OCI-LY7 (cell line): ENCODE data around the gene SNX9. TPM values are rescaled to one million over a fixed set of nuclear protein-coding genes. Genes with fewer than 3 reads are reported as not detected.

Experiments used
- BruUV-seq: library from RNA; stranded (reverse); fragments of 400-500 nt; replicated peaks from 2 replicates; lab custom pipeline; 2021; lab: Mats Ljungman, UMichigan
- CTCF ChIA-PET: fragments of 300-600 bp; sonication (Branson Sonifier 250); formaldehyde crosslinking; loops from one replicate; lab custom pipeline; 2022; ENCODE audit warnings: antibody characterized with exemption; ENCODE audit not compliant: unreplicated experiment; lab: Charles Lee
- POLR2A ChIA-PET: fragments of 300-600 bp; sonication (Branson Sonifier 250); formaldehyde crosslinking; loops from one replicate; lab custom pipeline; 2022; ENCODE audit warnings: antibody characterized with exemption; lab: Charles Lee
- DNase-seq: peaks from one replicate; pipeline ENCODE4 v3.0.0-alpha.2; 2015; ENCODE audit warnings: low spot score
- H2AFZ ChIP-seq: fragments of 200-600 bp; sonication (generic), shearing (Covaris generic); 2 replicates; pipeline ENCODE4 v1.6.1; 2014; ENCODE audit warnings: mild to moderate bottlenecking, antibody characterized with exemption, low read length, moderate library complexity
- H3K27ac ChIP-seq: fragments of 200-600 bp; sonication (generic); 2 replicates; pipeline ENCODE4 v1.5.1; 2014; ENCODE audit warnings: mixed run types, low read depth, mild to moderate bottlenecking, moderate library complexity, low read length, inconsistent platforms; ENCODE audit not compliant: poor library complexity, severe bottlenecking
- H3K36me3 ChIP-seq: fragments of 200-600 bp; sonication (generic); 2 replicates; pipeline ENCODE4 v1.6.1; 2014; ENCODE audit warnings: mild to moderate bottlenecking, antibody characterized with exemption, low read length, moderate library complexity, mixed read lengths; ENCODE audit not compliant: insufficient read depth
- H3K4me1 ChIP-seq: fragments of 200-600 bp; sonication (generic); 2 replicates; pipeline ENCODE4 v1.5.1; 2014; ENCODE audit warnings: mild to moderate bottlenecking, low read length; ENCODE audit not compliant: insufficient read depth, poor library complexity, severe bottlenecking
- H3K4me2 ChIP-seq: fragments of 200-600 bp; sonication (generic); 2 replicates; pipeline ENCODE4 v1.6.1; 2014; ENCODE audit warnings: mild to moderate bottlenecking, low read length
- H3K4me3 ChIP-seq: fragments of 200-600 bp; sonication (generic); 2 replicates; pipeline ENCODE4 v1.5.1; 2014; ENCODE audit warnings: mild to moderate bottlenecking, low read depth, low read length; ENCODE audit not compliant: poor library complexity, severe bottlenecking
- H3K79me2 ChIP-seq: fragments of 200-600 bp; sonication (generic); 2 replicates; pipeline ENCODE4 v1.6.1; 2016; ENCODE audit warnings: low read depth, mild to moderate bottlenecking, low read length, moderate library complexity, mixed read lengths; ENCODE audit not compliant: insufficient read depth
- H3K9me2 ChIP-seq: fragments of 200-600 bp; sonication (generic); 2 replicates; pipeline ENCODE4 v1.6.1; 2016; ENCODE audit warnings: mild to moderate bottlenecking, low read length, mixed read lengths; ENCODE audit not compliant: insufficient read depth
- H3K9me3 ChIP-seq: fragments of 200-600 bp; sonication (generic); 2 replicates; pipeline ENCODE4 v1.6.1; 2014; ENCODE audit warnings: mild to moderate bottlenecking, mixed run types, low read length, mixed read lengths
- H4K20me1 ChIP-seq: fragments of 200-600 bp; sonication (generic); 2 replicates; pipeline ENCODE4 v1.6.1; 2014; ENCODE audit warnings: mild to moderate bottlenecking, antibody characterized with exemption, low read length, moderate library complexity, mixed read lengths; ENCODE audit not compliant: insufficient read depth
- EZH2phosphoT487 ChIP-seq: fragments of 200-600 bp; sonication (generic); IDR thresholded peaks from 2 replicates; pipeline ENCODE4 v1.6.1; 2018; ENCODE audit warnings: low read depth, borderline replicate concordance, mild to moderate bottlenecking, mixed run types, antibody characterized with exemption, low read length, moderate library complexity, mixed read lengths
- intact Hi-C: fragments of 100-400 bp; cut with micrococcal nuclease; formaldehyde crosslinking; loops from one replicate; pipeline ENCODE4 v1.10.0; 2022; ENCODE audit not compliant: unreplicated experiment
- total RNA-seq, 2 experiments: library from RNA; depleted of rRNA in 1 of 2; stranded (reverse); fragments of >200 nt in 1 of 2; shearing (Covaris generic) in 1 of 2; gene quantifications; 2 replicates each; pipeline ENCODE4 v1.2.3, GENCODE V29; 2014 to 2022
- TF ChIP-seq, protein P1 (sequence below): fragments of 200-600 bp; sonication (generic); conservative IDR thresholded peaks from 2 replicates; pipeline ENCODE4 v1.5.1; 2014; ENCODE audit warnings: mild to moderate bottlenecking, antibody characterized with exemption, low read length, moderate library complexity, mixed read lengths

Gene SNX9
- total RNA-seq, 2 experiments from 2014 or later = not detected

DNA sequence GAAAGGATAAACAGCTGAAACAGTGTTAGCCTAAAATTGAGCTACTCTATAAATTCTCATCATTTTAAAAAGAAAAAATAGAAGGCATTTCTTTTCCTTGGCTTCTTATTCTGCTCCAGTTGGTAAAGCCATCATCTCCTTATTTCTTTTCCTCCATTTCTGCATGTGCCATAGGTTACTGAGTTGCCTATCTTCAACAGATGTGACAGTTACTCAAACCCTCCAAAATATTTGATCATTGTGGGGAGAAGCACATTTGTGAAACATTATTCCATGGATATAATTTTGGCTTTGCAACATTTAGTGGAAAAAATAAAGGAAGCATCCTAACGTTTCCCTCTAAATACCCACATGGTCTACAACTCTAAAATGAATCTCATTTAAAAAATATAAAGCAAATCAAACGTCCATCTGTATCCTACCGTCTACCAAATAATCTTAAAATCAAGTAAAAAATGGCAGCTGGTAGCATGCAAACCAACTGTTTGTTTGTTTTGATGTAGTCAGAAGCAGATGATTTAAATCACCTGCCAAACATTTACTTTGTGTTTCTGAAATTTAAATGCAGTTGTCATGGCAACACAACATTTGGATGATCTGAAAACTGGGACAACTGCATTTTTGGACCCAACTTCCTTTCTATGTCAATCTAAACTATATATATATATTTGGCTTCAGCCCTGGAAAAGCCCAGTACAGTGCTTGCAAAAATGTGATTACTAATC is 16.8 kb upstream of the SNX9 start:
- Histone ChIP-seq H3K4me3 (no peak overlapping the region), H3K4me2 (no peak overlapping the region), H3K79me2 (no peaks in the 10 kb centered on the region), H3K9me2 (no peaks in the 10 kb centered on the region), H3K36me3 (no peaks in the 10 kb centered on the region), H4K20me1 (no peaks in the 10 kb centered on the region), H2AFZ (no peak overlapping the region), H3K4me1 (no peaks in the 10 kb centered on the region), H3K9me3 (peaks cover 9% of the 10 kb centered on the region; the same call in 1 of the 2 replicates), H3K27ac (no peak overlapping the region)
- CTCF ChIA-PET = no interaction called here
- TF ChIP-seq, protein P1, sequence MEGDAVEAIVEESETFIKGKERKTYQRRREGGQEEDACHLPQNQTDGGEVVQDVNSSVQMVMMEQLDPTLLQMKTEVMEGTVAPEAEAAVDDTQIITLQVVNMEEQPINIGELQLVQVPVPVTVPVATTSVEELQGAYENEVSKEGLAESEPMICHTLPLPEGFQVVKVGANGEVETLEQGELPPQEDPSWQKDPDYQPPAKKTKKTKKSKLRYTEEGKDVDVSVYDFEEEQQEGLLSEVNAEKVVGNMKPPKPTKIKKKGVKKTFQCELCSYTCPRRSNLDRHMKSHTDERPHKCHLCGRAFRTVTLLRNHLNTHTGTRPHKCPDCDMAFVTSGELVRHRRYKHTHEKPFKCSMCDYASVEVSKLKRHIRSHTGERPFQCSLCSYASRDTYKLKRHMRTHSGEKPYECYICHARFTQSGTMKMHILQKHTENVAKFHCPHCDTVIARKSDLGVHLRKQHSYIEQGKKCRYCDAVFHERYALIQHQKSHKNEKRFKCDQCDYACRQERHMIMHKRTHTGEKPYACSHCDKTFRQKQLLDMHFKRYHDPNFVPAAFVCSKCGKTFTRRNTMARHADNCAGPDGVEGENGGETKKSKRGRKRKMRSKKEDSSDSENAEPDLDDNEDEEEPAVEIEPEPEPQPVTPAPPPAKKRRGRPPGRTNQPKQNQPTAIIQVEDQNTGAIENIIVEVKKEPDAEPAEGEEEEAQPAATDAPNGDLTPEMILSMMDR = no peak
- TF ChIP-seq EZH2phosphoT487 = no peak
- POLR2A ChIA-PET = no interaction called here
- BruUV-seq = no TSS peak
- DNase-seq = no peak
- intact Hi-C loops = no loop called here

DNA sequence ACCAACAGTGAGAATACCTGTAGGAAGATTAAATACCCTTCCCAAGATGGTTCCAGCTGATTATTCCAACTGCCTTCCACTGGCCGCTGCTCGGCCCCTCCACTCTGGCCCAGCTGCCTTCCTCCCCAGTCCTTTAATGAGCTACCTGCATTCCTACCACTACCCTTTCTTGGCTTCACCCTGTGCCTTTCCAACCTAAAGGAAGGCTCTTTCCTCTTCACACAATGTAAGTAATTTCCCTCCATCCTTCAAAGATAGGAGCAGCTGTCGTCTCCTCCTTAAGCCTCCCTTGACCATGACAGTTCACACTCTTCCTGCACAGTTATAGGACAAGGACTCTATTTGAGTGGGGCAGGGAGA is 16.2 kb upstream of the SNX9 start:
- Histone ChIP-seq H3K4me3 (no peak overlapping the region), H4K20me1 (no peaks in the 10 kb centered on the region), H3K4me1 (no peaks in the 10 kb centered on the region), H3K4me2 (no peak overlapping the region), H3K9me2 (no peaks in the 10 kb centered on the region), H2AFZ (no peak overlapping the region), H3K36me3 (no peaks in the 10 kb centered on the region; the same call in 1 of the 2 replicates), H3K9me3 (peaks cover 9% of the 10 kb centered on the region; the same call in 1 of the 2 replicates), H3K27ac (no peak overlapping the region), H3K79me2 (no peaks in the 10 kb centered on the region)
- no TSS peak for BruUV-seq
- DNase-seq = no peak
- intact Hi-C loops = no loop called here
- no peak for TF ChIP-seq EZH2phosphoT487
- TF ChIP-seq, protein P1 = no peak
- ChIA-PET CTCF (no interaction called here), POLR2A (interaction anchor here (1.0 kb wide), 1 partner anchor 13 kb away, joined by 6 read pairs; no protein-coding TSS in a partner anchor)

DNA sequence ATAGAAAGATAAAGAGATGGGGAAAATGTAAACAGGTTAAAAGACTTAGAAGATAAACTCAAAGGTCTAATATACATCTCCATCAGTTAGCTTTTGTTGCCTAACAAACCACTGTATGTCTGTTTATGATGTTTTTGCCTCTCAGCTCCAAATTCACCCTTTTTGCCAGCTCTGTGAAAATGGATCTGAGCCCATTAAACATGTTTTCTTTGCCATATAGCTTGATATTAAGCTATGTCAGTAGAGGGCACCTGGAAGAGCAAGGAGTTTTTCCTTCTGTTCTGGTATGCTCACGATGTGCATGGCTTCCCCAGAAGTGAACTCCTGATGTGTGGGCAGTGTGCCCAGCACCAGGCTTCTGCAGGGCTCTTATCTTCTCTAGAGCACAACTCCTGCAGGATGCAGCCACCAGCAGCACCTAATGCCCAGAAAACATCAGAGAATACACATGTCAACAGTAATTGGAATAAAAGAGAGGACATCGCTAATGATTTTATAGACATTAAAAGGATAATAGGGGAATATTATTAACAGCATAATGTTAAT is 14.6 kb upstream of the SNX9 start:
- no peak overlapping the region for H3K4me3 ChIP-seq
- H3K27ac ChIP-seq = no peak overlapping the region
- no peak overlapping the region for H3K4me2 ChIP-seq
- peaks cover 6% of the 10 kb centered on the region for H3K4me1 ChIP-seq
- ChIA-PET POLR2A (interaction anchor here (0.7 to 1.0 kb wide), 5 partner anchors 21 to 86 kb away, joined by 3 to 4 read pairs (median 3); no protein-coding TSS in a partner anchor), CTCF (no interaction called here)
- no peaks in the 10 kb centered on the region; the same call in 1 of the 2 replicates for H3K36me3 ChIP-seq
- no TSS peak for BruUV-seq
- H3K79me2 ChIP-seq = no peaks in the 10 kb centered on the region
- TF ChIP-seq, protein P1 = no peak
- no peak for TF ChIP-seq EZH2phosphoT487
- H2AFZ ChIP-seq = no peak overlapping the region
- no peaks in the 10 kb centered on the region for H3K9me2 ChIP-seq
- DNase-seq = no peak
- peaks cover 9% of the 10 kb centered on the region; the same call in 1 of the 2 replicates for H3K9me3 ChIP-seq
- H4K20me1 ChIP-seq = no peaks in the 10 kb centered on the region
- intact Hi-C loops = no loop called here
